ENCODE data around the gene SGPL1. TPM values are rescaled to one million over a fixed set of nuclear protein-coding genes. Genes with fewer than 3 reads are reported as not detected.

Gene SGPL1
- total and polyA plus RNA-seq, 10 of the 15 experiments (the other 5 are each of a cell fraction or from before 2014, with no cell fraction given), result 4.9 to 20.7 (median 10.6) TPM

GRCh38 chr10:70884741-70885140, 69.0 kb downstream of the SGPL1 start:
- TF ChIP-seq JUND (IDR thresholded peaks at IDR 0.05; ENCODE audit: low read depth, low read length), result no peak
- TF ChIP-seq SUPT20H (IDR thresholded peaks at IDR 0.05; ENCODE audit: borderline replicate concordance, control insufficient read depth, low read depth, low read length), result no peak
- TF ChIP-seq KAT2A (conservative IDR thresholded peaks at IDR 0.05; ENCODE audit: control insufficient read depth, low read depth, low read length), result no peak
- TF ChIP-seq RCOR1 (conservative IDR thresholded peaks at IDR 0.05; ENCODE audit: low read depth, low read length), result no peak
- no peak for TF ChIP-seq HCFC1 (IDR thresholded peaks at IDR 0.05; ENCODE audit: low read length)
- no peak for TF ChIP-seq BMI1 (IDR thresholded peaks at IDR 0.05; ENCODE audit: borderline replicate concordance)
- no peak for TF ChIP-seq RAD51 (IDR thresholded peaks at IDR 0.05)
- no peak for TF ChIP-seq SIN3A (IDR thresholded peaks at IDR 0.05; ENCODE audit: low read depth, low read length)
- TF ChIP-seq MTA2 (IDR thresholded peaks at IDR 0.05; ENCODE audit: low read depth), result no peak
- DNase-seq (ENCODE audit: low read depth, low spot score) (no peak), ATAC-seq (no peak), FAIRE-seq (no peak)
- intact Hi-C loops (cut with micrococcal nuclease; ENCODE audit: unreplicated experiment) (loop anchor here (5.0 to 10.0 kb wide), 2 partner anchors 127 to 420 kb away; no protein-coding TSS in a partner anchor), in situ Hi-C loops (cut with MboI) (loop anchor here (5.0 to 10.0 kb wide), 3 partner anchors 72 to 420 kb away; no protein-coding TSS in a partner anchor)
- no peaks in the 10 kb centered on the region for H3K9me3 ChIP-seq (replicated peaks; ENCODE audit: control insufficient read depth, insufficient read depth, low read length)
- no peak overlapping the region for H3K4me2 ChIP-seq (ENCODE audit: control insufficient read depth, insufficient read depth)
- no peak overlapping the region for H3K4me3 ChIP-seq
- H4K20me1 ChIP-seq (ENCODE audit: control insufficient read depth, insufficient read depth), result no peaks in the 10 kb centered on the region
- CTCF ChIA-PET, result interaction anchor here (1.3 to 1.5 kb wide), 2 partner anchors 12 to 423 kb away, joined by 3 to 4 read pairs; no protein-coding TSS in a partner anchor
- H3K36me3 ChIP-seq (ENCODE audit: control insufficient read depth in 2 of 2, insufficient read depth in 2 of 2, low read length in 1 of 2), result peaks cover 0 to 1% of the 10 kb centered on the region in 2 experiments; a peak in 3 of 4 replicates
- H3K79me2 ChIP-seq (ENCODE audit: control insufficient read depth, insufficient read depth, low read length), result no peaks in the 10 kb centered on the region
- no peak overlapping the region for H3K9ac ChIP-seq (ENCODE audit: control insufficient read depth, insufficient read depth, low read length)
- H2AFZ ChIP-seq (ENCODE audit: control insufficient read depth, low read depth, low read length), result no peak overlapping the region
- BruUV-seq (replicated peaks), result no TSS peak
- RAD21 ChIA-PET (ENCODE audit: unreplicated experiment), result no interaction called here
- SMC1A ChIA-PET (ENCODE audit: uncharacterized antibody, unreplicated experiment), result interaction anchor here (1.5 kb wide), 1 partner anchor 68 kb away, joined by 3 read pairs; no protein-coding TSS in a partner anchor
- 100% methylated on average over 1 of the region's 1 CpG for WGBS (ENCODE audit: insufficient coverage, insufficient replicate concordance, low lambda C conversion rate, missing lambda C conversion rate)
- peaks cover 6% of the 10 kb centered on the region; the same call in 1 of the 2 replicates for H3K4me1 ChIP-seq (ENCODE audit: control insufficient read depth, insufficient read depth, low read length)
- no peaks in the 10 kb centered on the region for H3K27me3 ChIP-seq (replicated peaks in 1 of 2; ENCODE audit: control insufficient read depth in 2 of 2, insufficient read depth in 2 of 2, low read length in 1 of 2)
- no peak overlapping the region for H3K27ac ChIP-seq (ENCODE audit: control insufficient read depth, insufficient read depth)
- POLR2A ChIA-PET, result no interaction called here

Measured in GM12878 (cell line).